Activated T-helper 1 cell treated with anti-CD3 and anti-CD28 coated beads, Interleukin-2, amount 50 U/mL, for 16 hours (primary cell): Measurements from ENCODE around the gene VKORC1.
"Not testable (repeated sequence)": the region's sequence is repeated elsewhere in the genome, so short reads cannot be mapped to it uniquely, and the experiment has no call there.

Source experiments
- DNase-seq, 2 donors: peaks; one replicate each; pipeline ENCODE4 v3.0.0-alpha.2; 2020; ENCODE audit warnings: low read depth in 1 of 2, low spot score in 1 of 2

Gene VKORC1

GRCh38 chr16:31094424-31095120 is at the start of gene VKORC1:
Gene VKORC1 (minus strand): TSS chr16:31094797. CDS start chr16:31094729, 68 bp downstream.
- peak; percentile 77 to 80 for DNase-seq

- DNase-seq = no peak
Measured at GRCh38 chr16:31143694-31144148, 49.1 kb upstream of the VKORC1 start.

- no peak for DNase-seq
Measured at GRCh38 chr16:31143011-31143693, 48.6 kb upstream of the VKORC1 start.

- DNase-seq = peak; percentile 92 to 96
Measured at GRCh38 chr16:31142109-31143010, 47.8 kb upstream of the VKORC1 start.

GRCh38 chr16:31141489-31142108 is 47.0 kb upstream of the VKORC1 start:
- DNase-seq = no peak

GRCh38 chr16:31141071-31141469 is 46.5 kb upstream of the VKORC1 start:
- not testable (repeated sequence) for DNase-seq

- no peak for DNase-seq
Measured at GRCh38 chr16:31138621-31139578, 44.3 kb upstream of the VKORC1 start.

- not testable (repeated sequence) for DNase-seq
Measured at GRCh38 chr16:31136822-31137499, 42.4 kb upstream of the VKORC1 start.

GRCh38 chr16:31136287-31136662 is 41.7 kb upstream of the VKORC1 start:
- DNase-seq = no peak

GRCh38 chr16:31135535-31136286 is 41.1 kb upstream of the VKORC1 start, which contains the start of gene PRSS8:
Gene PRSS8 (minus strand): TSS chr16:31135727. CDS start chr16:31135498, 229 bp downstream.
- DNase-seq = no peak

GRCh38 chr16:31134625-31135534 is 40.3 kb upstream of the VKORC1 start:
- DNase-seq = no peak

GRCh38 chr16:31134091-31134571 is 39.5 kb upstream of the VKORC1 start:
- DNase-seq = no peak

GRCh38 chr16:31133046-31133501 is 38.5 kb upstream of the VKORC1 start:
- DNase-seq = no peak

- DNase-seq = no peak
Measured at GRCh38 chr16:31132303-31132979, 37.8 kb upstream of the VKORC1 start.

GRCh38 chr16:31131841-31132271 is 37.3 kb upstream of the VKORC1 start:
- DNase-seq = no peak

- no peak for DNase-seq
Measured at GRCh38 chr16:31131416-31131815, 36.8 kb upstream of the VKORC1 start.

- DNase-seq = no peak
Measured at GRCh38 chr16:31130899-31131298, 36.3 kb upstream of the VKORC1 start.
